B cell (primary cell): ENCODE data around the gene VWA7. TPM values are rescaled to one million over a fixed set of nuclear protein-coding genes. Genes with fewer than 3 reads are reported as not detected.

ENCODE experiments used
- ATAC-seq: fragments of 200-7000 bp; cut with Tn5 transposase; one replicate; pipeline ENCODE4 v1.10.0; 2021; ENCODE audit warnings: low read depth, mild to moderate bottlenecking, moderate number of reproducible peaks, moderate library complexity
- CTCF ChIA-PET: fragments of 350-600 bp; sonication (Branson Sonifier 250); formaldehyde crosslinking; loops from one replicate; lab custom pipeline; 2021; ENCODE audit warnings: antibody characterized with exemption, inconsistent platforms; lab: Charles Lee
- POLR2A ChIA-PET: fragments of 350-600 bp; sonication (Branson Sonifier 250); formaldehyde crosslinking; loops from one replicate; lab custom pipeline; 2021; ENCODE audit warnings: antibody characterized with exemption; lab: Charles Lee
- DNase-seq: peaks from one replicate; pipeline ENCODE4 v3.0.0; 2013
- H2AFZ ChIP-seq: 2 replicates; pipeline ENCODE4 v1.6.1; 2012; ENCODE audit warnings: mild to moderate bottlenecking, low read depth, low read length; ENCODE audit not compliant: insufficient read depth, poor library complexity, severe bottlenecking
- H3K27ac ChIP-seq, 2 donors: 1 replicate in 1 of 2; 2 replicates in 1 of 2; pipeline ENCODE4 v1.5.1; 2012 to 2013; ENCODE audit warnings: low read length in 2 of 2, mild to moderate bottlenecking in 2 of 2, moderate library complexity in 1 of 2
- H3K27me3 ChIP-seq, 4 experiments: fragments of 200-600 bp in 1 of 4; sonication (generic) in 1 of 4; replicated peaks in 1 of 4; 1 replicate in 2 of 4; 2 replicates in 2 of 4; pipeline versions ENCODE4 v1.6.1 to v1.7.0; 2013 to 2016; ENCODE audit warnings: low read length in 3 of 4, mild to moderate bottlenecking in 2 of 4, mixed read lengths in 1 of 4, moderate library complexity in 1 of 4; ENCODE audit not compliant: insufficient read depth in 4 of 4, control insufficient read depth in 3 of 4; ENCODE audit errors: control extremely low read depth in 1 of 4
- H3K36me3 ChIP-seq, 2 experiments: replicated peaks in 1 of 2; 1 replicate in 1 of 2; 2 replicates in 1 of 2; pipeline versions ENCODE4 v1.6.1 to v1.7.1; 2013; ENCODE audit warnings: low read length in 1 of 2; ENCODE audit not compliant: insufficient read depth in 2 of 2, control insufficient read depth in 1 of 2; ENCODE audit errors: control extremely low read depth in 1 of 2, extremely low read depth in 1 of 2
- H3K4me1 ChIP-seq, 2 donors: fragments of 200-600 bp in 1 of 2; sonication (generic) in 1 of 2; 1 replicate in 1 of 2; 2 replicates in 1 of 2; pipeline versions ENCODE4 v1.5.1 to v1.6.1; 2013 to 2017; ENCODE audit warnings: low read length in 2 of 2; ENCODE audit not compliant: control insufficient read depth in 2 of 2, insufficient read depth in 2 of 2
- H3K4me2 ChIP-seq: replicated peaks from 2 replicates; pipeline ENCODE3; 2012; ENCODE audit warnings: mild to moderate bottlenecking, low read depth, low read length; ENCODE audit not compliant: poor library complexity, severe bottlenecking
- H3K4me3 ChIP-seq, 5 experiments: fragments of 200-600 bp in 1 of 5; sonication (generic) in 1 of 5; 1 replicate in 3 of 5; 2 replicates in 2 of 5; pipeline versions ENCODE4 v1.5.1 to v1.7.0; 2011 to 2016; ENCODE audit warnings: low read length in 4 of 5, mild to moderate bottlenecking in 4 of 5, low read depth in 2 of 5, control low read depth in 1 of 5, moderate library complexity in 1 of 5; ENCODE audit not compliant: insufficient read depth in 1 of 5; ENCODE audit errors: control extremely low read depth in 1 of 5, extremely low read depth in 1 of 5
- H3K79me2 ChIP-seq: fragments of 200-600 bp; sonication (generic); one replicate; pipeline ENCODE4 v1.6.0; 2016; ENCODE audit warnings: low read length; ENCODE audit not compliant: control insufficient read depth, insufficient read depth
- H3K9ac ChIP-seq: fragments of 200-600 bp; sonication (generic); 2 replicates; pipeline ENCODE4 v1.6.1; 2017; ENCODE audit warnings: mild to moderate bottlenecking, low read length, moderate library complexity
- H3K9me3 ChIP-seq, 3 donors: one replicate each; pipeline versions ENCODE4 v1.6.1 to v1.7.1; 2013; ENCODE audit warnings: low read length in 2 of 3; ENCODE audit not compliant: control insufficient read depth in 2 of 3, insufficient read depth in 1 of 3; ENCODE audit errors: control extremely low read depth in 1 of 3
- H4K20me1 ChIP-seq: 2 replicates; pipeline ENCODE4 v1.6.0; 2012; ENCODE audit warnings: mild to moderate bottlenecking, low read length; ENCODE audit not compliant: insufficient read depth, control insufficient read depth, poor library complexity, severe bottlenecking
- H3K27ac Mint-ChIP-seq: one replicate; pipeline ENCODE4 v1.8.0; 2021; ENCODE audit warnings: mixed read lengths
- H3K27me3 Mint-ChIP-seq: one replicate; pipeline ENCODE4 v1.8.0; 2021; ENCODE audit warnings: mixed read lengths
- H3K4me1 Mint-ChIP-seq: one replicate; pipeline ENCODE4 v1.8.0; 2021; ENCODE audit warnings: mixed read lengths
- H3K4me3 Mint-ChIP-seq: one replicate; pipeline ENCODE4 v1.8.0; 2021; ENCODE audit warnings: mixed read lengths
- H3K9me3 Mint-ChIP-seq: one replicate; pipeline ENCODE4 v1.8.0; 2022; ENCODE audit warnings: mixed read lengths; ENCODE audit not compliant: insufficient read depth
- CTCF ChIP-seq: fragments of 200-600 bp; IDR thresholded peaks from one replicate; pipeline ENCODE4 v1.8.0; 2022; ENCODE audit warnings: antibody characterized with exemption, mild to moderate bottlenecking
- EZH2 ChIP-seq: IDR thresholded peaks from 2 replicates; pipeline ENCODE4 v1.6.1; 2012; ENCODE audit warnings: borderline replicate concordance, low read depth, mild to moderate bottlenecking, moderate library complexity, low read length; ENCODE audit not compliant: insufficient read depth, poor library complexity, severe bottlenecking
- WGBS: methylation state at CpG from one replicate; pipeline ENCODE4 v1.1.5; 2013; ENCODE audit warnings: missing lambda C conversion rate; ENCODE audit not compliant: insufficient coverage; 5-methylcytosine and 5-hydroxymethylcytosine counted together
- intact Hi-C: fragments of 100-400 bp; cut with micrococcal nuclease; formaldehyde crosslinking; loops from one replicate; pipeline ENCODE4 v1.10.0; 2022
- polyA plus RNA-seq: library from polyadenylated mRNA; depleted of rRNA; stranded (reverse); fragments of >200 nt; gene quantifications from 2 replicates; pipeline ENCODE4 v1.2.3, GENCODE V29; 2012
- total RNA-seq, 2 donors: library from RNA; stranded (reverse); fragments of 120-200 nt in 1 of 2; gene quantifications; 1 replicate in 1 of 2; 2 replicates in 1 of 2; pipeline versions ENCODE4 v1.2.3 to v1.2.4, GENCODE V29; 2013 to 2022

Gene VWA7
- total and polyA plus RNA-seq, 2 donors (not counting 1 experiment from before 2014, with no cell fraction given), result 5.2 to 6.0 TPM

- 86% methylated on average over 2 of the region's 4 CpGs for WGBS
- intact Hi-C loops, result no loop called here
- Mint-ChIP-seq H3K27me3 (no peaks in the 10 kb centered on the region), H3K27ac (no peak within 1 kb of the TSS), H3K9me3 (no peaks in the 10 kb centered on the region), H3K4me1 (peaks cover 28% of the 10 kb centered on the region), H3K4me3 (no peak within 1 kb of the TSS)
- Histone ChIP-seq H3K4me2 (no peak within 1 kb of the TSS), H4K20me1 (no peaks in the 10 kb centered on the region), H3K9ac (no peak within 1 kb of the TSS), H3K36me3 (peaks cover 0 to 10% of the 10 kb centered on the region in 2 experiments), H3K27ac (no peak within 1 kb of the TSS), H3K4me1 (peaks cover 12 to 19% of the 10 kb centered on the region in 2 donors), H3K9me3 (no peaks in the 10 kb centered on the region), H3K4me3 (no peak within 1 kb of the TSS), H2AFZ (no peak within 1 kb of the TSS), H3K79me2 (no peaks in the 10 kb centered on the region), H3K27me3 (no peaks in the 10 kb centered on the region)
- ATAC-seq (no peak), DNase-seq (no peak)
- CTCF ChIA-PET, result no interaction called here
- POLR2A ChIA-PET, result no interaction called here
- TF ChIP-seq EZH2 (no peak), CTCF (no peak)
Measured at GRCh38 chr6:31721351-31722020, 55.6 kb downstream of the VWA7 start, which contains the start of gene LY6G6C. Gene LY6G6C (minus strand): TSS chr6:31721746. CDS start chr6:31721679, 67 bp downstream.

- CTCF ChIA-PET, result interaction anchor here (0.6 kb wide), 1 partner anchor 41 kb away, joined by 3 read pairs; no protein-coding TSS in a partner anchor
- Histone ChIP-seq H3K9me3 (no peaks in the 10 kb centered on the region), H3K27me3 (no peaks in the 10 kb centered on the region), H2AFZ (no peak overlapping the region), H3K4me1 (peaks cover 7 to 12% of the 10 kb centered on the region in 2 donors), H3K27ac (no peak overlapping the region), H3K4me3 (no peak overlapping the region), H3K36me3 (no peaks in the 10 kb centered on the region), H3K79me2 (no peaks in the 10 kb centered on the region), H3K9ac (no peak overlapping the region), H4K20me1 (no peaks in the 10 kb centered on the region), H3K4me2 (no peak overlapping the region)
- peaks cover 19% of the 10 kb centered on the region for H3K4me1 Mint-ChIP-seq
- no peak for DNase-seq
- no peak for TF ChIP-seq EZH2
- no peak for TF ChIP-seq CTCF
- POLR2A ChIA-PET, result no interaction called here
- no peak overlapping the region for H3K4me3 Mint-ChIP-seq
- no peaks in the 10 kb centered on the region for H3K9me3 Mint-ChIP-seq
- no peaks in the 10 kb centered on the region for H3K27me3 Mint-ChIP-seq
- intact Hi-C loops, result no loop called here
- no peak overlapping the region for H3K27ac Mint-ChIP-seq
- no peak for ATAC-seq
- 97% methylated on average over 4 of the region's 5 CpGs for WGBS
Measured at GRCh38 chr6:31720196-31720770, 56.8 kb downstream of the VWA7 start.
